Upper lobe of right lung (tissue), 1 donor: ENCODE data around the gene DTWD2. TPM values are rescaled to one million over a fixed set of nuclear protein-coding genes. Genes with fewer than 3 reads are reported as not detected.

ENCODE experiments used
- ATAC-seq: fragments of 200-7000 bp; cut with Tn5 transposase; one replicate; pipeline ENCODE4 v1.9.1; 2020; ENCODE audit warnings: mild to moderate bottlenecking, moderate library complexity
- DNase-seq: peaks from one replicate; pipeline ENCODE4 v3.0.0-alpha.2; 2020
- H3K27ac ChIP-seq: fragments of 200-600 bp; one replicate; pipeline ENCODE4 v1.8.0; 2022
- H3K27me3 ChIP-seq: fragments of 200-600 bp; one replicate; pipeline ENCODE4 v1.8.0; 2022; ENCODE audit warnings: mild to moderate bottlenecking
- H3K36me3 ChIP-seq: fragments of 200-600 bp; one replicate; pipeline ENCODE4 v1.8.0; 2022
- H3K4me1 ChIP-seq: fragments of 200-600 bp; one replicate; pipeline ENCODE4 v1.8.0; 2022
- H3K4me3 ChIP-seq: fragments of 200-600 bp; one replicate; pipeline ENCODE4 v1.8.0; 2022; ENCODE audit warnings: mild to moderate bottlenecking
- H3K9me3 ChIP-seq: fragments of 200-600 bp; one replicate; pipeline ENCODE4 v1.8.0; 2022
- CTCF ChIP-seq: fragments of 200-600 bp; IDR thresholded peaks from one replicate; pipeline ENCODE4 v1.8.0; 2022; ENCODE audit warnings: antibody characterized with exemption
- intact Hi-C: fragments of 100-400 bp; cut with DNase I; formaldehyde crosslinking; loops from one replicate; pipeline ENCODE4 v1.11.0; 2022
- microRNA-seq: library from miRNA; unstranded; fragments of <30 nt; microRNA quantifications from one replicate; pipeline ENCODE4 v1.2.0, GENCODE V29; 2020; ENCODE audit warnings: borderline microRNAs expressed
- total RNA-seq: library from RNA; stranded (reverse); fragmentation: NEBNext Ultra II Directional; extraction: Animal tissue kit (Norgen Biotek cat#: 25700); gene quantifications from one replicate; pipeline ENCODE4 v1.2.1, GENCODE V29; 2021
- donor health status: DM: no; HTN: yes; CAD: no; lungs with severe emphysema.

Gene DTWD2
- total RNA-seq, 1 donor from 2014 or later: 8.5 TPM

- Histone ChIP-seq H3K27ac (no peak overlapping the region), H3K4me1 (peaks cover 8% of the 10 kb centered on the region), H3K27me3 (no peaks in the 10 kb centered on the region), H3K4me3 (no peak overlapping the region), H3K36me3 (no peaks in the 10 kb centered on the region), H3K9me3 (no peaks in the 10 kb centered on the region)
- TF ChIP-seq CTCF: no peak
- intact Hi-C loops: no loop called here
- no peak for DNase-seq
- ATAC-seq: no peak
Observed at GRCh38 chr5:118789366-118789765, 199.0 kb downstream of the DTWD2 start.

GRCh38 chr5:118788351-118788750 is 200.0 kb downstream of the DTWD2 start:
- intact Hi-C loops: no loop called here
- H3K27ac ChIP-seq: no peak overlapping the region
- no peak for ATAC-seq
- H3K27me3 ChIP-seq: no peaks in the 10 kb centered on the region
- peaks cover 8% of the 10 kb centered on the region for H3K4me1 ChIP-seq
- TF ChIP-seq CTCF: no peak
- H3K4me3 ChIP-seq: no peak overlapping the region
- no peaks in the 10 kb centered on the region for H3K36me3 ChIP-seq
- no peaks in the 10 kb centered on the region for H3K9me3 ChIP-seq
- no peak for DNase-seq

Small RNA genes within 50 kb of the gene (microRNA-seq; reads per million reads assigned to microRNA genes)
- not detected for gene MIR1244-2

Other genes with a start within 250 kb of the DTWD2 start
- gene DMXL1, start 82.5 kb upstream of the DTWD2 start, total RNA-seq: 51.4 TPM